GM18858 (cell line): ENCODE data around the gene ARID5B.

ENCODE experiments used
- ATAC-seq: cut with Tn5 transposase; IDR thresholded peaks from one replicate; pipeline ENCODE4 v1.9.1; 2021; ENCODE audit not compliant: unreplicated experiment

Gene ARID5B

GRCh38 chr10:61882621-61883370 lies 18.7 kb upstream of the ARID5B start:
- peak; percentile 45 for ATAC-seq

GRCh38 chr10:61883371-61884025 lies 18.0 kb upstream of the ARID5B start:
- no peak for ATAC-seq

- ATAC-seq: no peak
Observed at GRCh38 chr10:61887772-61888171, 13.7 kb upstream of the ARID5B start.

GRCh38 chr10:61888744-61889143 lies 12.8 kb upstream of the ARID5B start:
- peak; percentile 61 for ATAC-seq

- ATAC-seq: no peak
Observed at GRCh38 chr10:61890430-61890829, 11.1 kb upstream of the ARID5B start.

- ATAC-seq: no peak
Observed at GRCh38 chr10:61890881-61891409, 10.6 kb upstream of the ARID5B start.

GRCh38 chr10:61891906-61892585 lies 9.5 kb upstream of the ARID5B start:
- no peak for ATAC-seq

GRCh38 chr10:61892961-61893360 lies 8.5 kb upstream of the ARID5B start:
- no peak for ATAC-seq

GRCh38 chr10:61894133-61894532 lies 7.4 kb upstream of the ARID5B start:
- ATAC-seq: no peak

- no peak for ATAC-seq
Observed at GRCh38 chr10:61895898-61896600, 5.5 kb upstream of the ARID5B start.

- ATAC-seq: peak; percentile 59
Observed at GRCh38 chr10:61896854-61897661, 4.4 kb upstream of the ARID5B start.

GRCh38 chr10:61897671-61898434 lies 3.6 kb upstream of the ARID5B start:
- no peak for ATAC-seq

- no peak for ATAC-seq
Observed at GRCh38 chr10:61898435-61898778, 3.1 kb upstream of the ARID5B start.

GRCh38 chr10:61899069-61899531 lies 2.4 kb upstream of the ARID5B start:
- ATAC-seq: no peak

- no peak for ATAC-seq
Observed at GRCh38 chr10:61899663-61899996, 1.9 kb upstream of the ARID5B start.

- peak; percentile 28 for ATAC-seq
Observed at GRCh38 chr10:61899997-61900828, 1.3 kb upstream of the ARID5B start.

GRCh38 chr10:61901829-61902444 lies 438 bp downstream of the ARID5B start:
- ATAC-seq: no peak

- ATAC-seq: no peak
Observed at GRCh38 chr10:61902445-61903220, 1.1 kb downstream of the ARID5B start.
